Measurements from ENCODE around the gene SLC22A5.
A peak's percentile ranks its signal among the peaks of the same experiment; 100 is the strongest.

SLC22A5 gene

DNA sequence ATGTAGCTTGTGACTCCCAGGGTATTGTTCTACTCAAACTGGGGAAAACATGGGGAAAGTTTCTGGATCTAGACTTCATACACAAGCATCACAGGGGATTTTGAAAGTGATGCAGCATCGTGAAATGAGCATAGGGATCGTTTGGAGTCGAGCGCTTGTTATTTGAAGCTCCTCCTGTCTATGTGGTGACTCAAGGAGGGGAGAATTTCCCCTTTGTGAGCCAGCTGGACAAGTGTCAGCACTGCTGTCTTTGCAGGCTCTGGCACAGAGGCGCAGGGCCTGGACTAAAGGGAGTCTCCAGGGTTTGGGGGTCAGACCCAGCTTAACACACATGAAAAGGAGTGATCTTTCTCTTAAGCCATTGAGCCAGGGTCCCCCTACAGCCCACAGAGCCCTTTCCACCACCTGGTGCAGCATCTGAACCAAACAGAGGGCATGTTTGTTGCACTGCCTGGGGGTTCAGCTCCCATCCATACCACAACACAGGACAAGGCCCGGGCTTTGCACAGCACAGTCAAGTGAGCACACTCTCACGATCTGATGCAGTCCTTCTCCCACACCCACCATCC lies 70.1 kb downstream of the SLC22A5 start:
- ATAC-seq (ENCODE audit: low read depth) (no peak), DNase-seq (ENCODE audit: low spot score in 2 of 2) (no peak)
- H3K9me3 Mint-ChIP-seq: no peaks in the 10 kb centered on the region
- H3K27me3 Mint-ChIP-seq: no peaks in the 10 kb centered on the region
- H3K27ac Mint-ChIP-seq: no peak overlapping the region
- peaks cover 8% of the 10 kb centered on the region for H3K36me3 Mint-ChIP-seq
- H3K4me1 Mint-ChIP-seq: peaks cover 45% of the 10 kb centered on the region
- H3K4me3 Mint-ChIP-seq: no peak overlapping the region

DNA sequence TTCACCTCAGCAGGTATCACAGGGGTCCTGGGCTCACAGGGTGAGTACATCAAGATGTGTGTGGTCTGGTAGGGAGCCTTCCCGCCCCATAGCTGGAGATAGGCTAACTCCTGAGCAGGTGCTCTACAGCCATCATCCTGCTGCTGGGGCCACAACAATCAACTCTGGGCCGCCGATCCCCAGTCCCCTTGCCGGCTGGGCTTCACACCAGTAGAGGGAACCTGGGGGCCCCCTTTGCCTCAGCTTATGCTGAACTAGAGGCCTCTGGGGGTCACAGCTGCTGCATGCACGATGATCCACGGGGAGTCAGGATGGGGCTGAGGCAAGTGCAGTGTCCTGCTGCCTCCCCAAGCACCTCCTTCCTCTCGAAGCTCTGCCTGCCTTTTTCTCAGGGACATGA lies 74.6 kb downstream of the SLC22A5 start:
- Mint-ChIP-seq H3K4me3 (no peak overlapping the region), H3K27ac (peak overlapping the region; percentile 35), H3K36me3 (peaks cover 21% of the 10 kb centered on the region), H3K4me1 (peaks cover 55% of the 10 kb centered on the region), H3K27me3 (no peaks in the 10 kb centered on the region), H3K9me3 (no peaks in the 10 kb centered on the region)
- ATAC-seq (ENCODE audit: low read depth) (no peak), DNase-seq (ENCODE audit: low spot score in 2 of 2) (no peak)
